ENCODE data around the gene PRICKLE3.

PRICKLE3 gene

GRCh38 chrX:49198540-49199314 lies 12.6 kb upstream of the PRICKLE3 start:
- no peaks in the 10 kb centered on the region; the same call in 1 of the 2 replicates for H3K27me3 ChIP-seq (ENCODE audit: control insufficient read depth, low read length)
- H3K9me2 ChIP-seq (replicated peaks; ENCODE audit: control insufficient read depth, low read length) = no peaks in the 10 kb centered on the region
- no peaks in the 10 kb centered on the region for H3K36me3 ChIP-seq (ENCODE audit: control insufficient read depth, low read length)
- no peaks in the 10 kb centered on the region for H3F3A ChIP-seq (ENCODE audit: control insufficient read depth, insufficient read depth)
- no peak overlapping the region for H3K4me3 ChIP-seq (ENCODE audit: low read length)
- H3K4me1 ChIP-seq (ENCODE audit: control insufficient read depth, low read length) = peaks cover 6% of the 10 kb centered on the region
- H4K20me1 ChIP-seq (ENCODE audit: control insufficient read depth, insufficient read depth, low read depth, low read length) = no peaks in the 10 kb centered on the region
- no peaks in the 10 kb centered on the region for H3K9me3 ChIP-seq (ENCODE audit: control insufficient read depth, insufficient read depth, low read length)
- H3K4me2 ChIP-seq (ENCODE audit: low read length) = no peak overlapping the region
- H3K27ac ChIP-seq (ENCODE audit: low read depth, low read length) = no peak overlapping the region
- TF ChIP-seq CTCF (IDR thresholded peaks at IDR 0.05; ENCODE audit: low read depth, low read length, poor library complexity, severe bottlenecking) (no peak), EZH2phosphoT487 (IDR thresholded peaks at IDR 0.05; ENCODE audit: borderline replicate concordance, low read length) (no peak)
- H3K79me2 ChIP-seq (ENCODE audit: control insufficient read depth, low read length) = no peaks in the 10 kb centered on the region

GRCh38 chrX:49197543-49198087 lies 11.4 kb upstream of the PRICKLE3 start:
- H3K36me3 ChIP-seq (ENCODE audit: control insufficient read depth, low read length) = no peaks in the 10 kb centered on the region
- TF ChIP-seq CTCF (IDR thresholded peaks at IDR 0.05; ENCODE audit: low read depth, low read length, poor library complexity, severe bottlenecking) (no peak), EZH2phosphoT487 (IDR thresholded peaks at IDR 0.05; ENCODE audit: borderline replicate concordance, low read length) (no peak)
- H4K20me1 ChIP-seq (ENCODE audit: control insufficient read depth, insufficient read depth, low read depth, low read length) = no peaks in the 10 kb centered on the region
- H3K9me2 ChIP-seq (replicated peaks; ENCODE audit: control insufficient read depth, low read length) = no peaks in the 10 kb centered on the region
- H3K27ac ChIP-seq (ENCODE audit: low read depth, low read length) = no peak overlapping the region
- peaks cover 11% of the 10 kb centered on the region for H3K4me1 ChIP-seq (ENCODE audit: control insufficient read depth, low read length)
- no peak overlapping the region for H3K4me2 ChIP-seq (ENCODE audit: low read length)
- no peaks in the 10 kb centered on the region for H3F3A ChIP-seq (ENCODE audit: control insufficient read depth, insufficient read depth)
- no peaks in the 10 kb centered on the region for H3K79me2 ChIP-seq (ENCODE audit: control insufficient read depth, low read length)
- no peaks in the 10 kb centered on the region for H3K9me3 ChIP-seq (ENCODE audit: control insufficient read depth, insufficient read depth, low read length)
- no peaks in the 10 kb centered on the region; the same call in 1 of the 2 replicates for H3K27me3 ChIP-seq (ENCODE audit: control insufficient read depth, low read length)
- no peak overlapping the region for H3K4me3 ChIP-seq (ENCODE audit: low read length)

- no peak for TF ChIP-seq EZH2phosphoT487 (IDR thresholded peaks at IDR 0.05; ENCODE audit: borderline replicate concordance, low read length)
- TF ChIP-seq CTCF (IDR thresholded peaks at IDR 0.05; ENCODE audit: low read depth, low read length, poor library complexity, severe bottlenecking) = no peak
- peaks cover 25% of the 10 kb centered on the region for H3K4me1 ChIP-seq (ENCODE audit: control insufficient read depth, low read length)
- H3F3A ChIP-seq (ENCODE audit: control insufficient read depth, insufficient read depth) = peaks cover 7% of the 10 kb centered on the region
- H3K27me3 ChIP-seq (ENCODE audit: control insufficient read depth, low read length) = no peaks in the 10 kb centered on the region
- H3K4me3 ChIP-seq (ENCODE audit: low read length) = no peak overlapping the region
- H4K20me1 ChIP-seq (ENCODE audit: control insufficient read depth, insufficient read depth, low read depth, low read length) = no peaks in the 10 kb centered on the region
- no peak overlapping the region for H3K4me2 ChIP-seq (ENCODE audit: low read length)
- no peaks in the 10 kb centered on the region for H3K9me3 ChIP-seq (ENCODE audit: control insufficient read depth, insufficient read depth, low read length)
- H3K79me2 ChIP-seq (ENCODE audit: control insufficient read depth, low read length) = peaks cover 3% of the 10 kb centered on the region
- H3K9me2 ChIP-seq (replicated peaks; ENCODE audit: control insufficient read depth, low read length) = no peaks in the 10 kb centered on the region
- no peaks in the 10 kb centered on the region for H3K36me3 ChIP-seq (ENCODE audit: control insufficient read depth, low read length)
- no peak overlapping the region for H3K27ac ChIP-seq (ENCODE audit: low read depth, low read length)
These were observed 7.4 kb upstream of the PRICKLE3 start for GRCh38 chrX:49193542-49193964.
